Trophoblast cell (in vitro differentiated cells and primary cell): ENCODE measurements around the gene PPP1R9A.

Experiments used
- DNase-seq, 2 donors: peaks; one replicate each; pipeline ENCODE4 v3.0.0-alpha.2; 2016
- H2AFZ ChIP-seq: 2 replicates; pipeline ENCODE4 v1.6.1; 2013; ENCODE audit warnings: low read length, moderate library complexity, mild to moderate bottlenecking; ENCODE audit not compliant: insufficient read depth, poor library complexity
- H2AK5ac ChIP-seq: 2 replicates; pipeline ENCODE4 v1.6.1; 2013; ENCODE audit warnings: mild to moderate bottlenecking, low read length
- H2BK120ac ChIP-seq: 2 replicates; pipeline ENCODE4 v1.6.1; 2013; ENCODE audit warnings: low read length, mild to moderate bottlenecking, moderate library complexity; ENCODE audit not compliant: insufficient read depth, poor library complexity
- H2BK12ac ChIP-seq: 2 replicates; pipeline ENCODE4 v1.6.1; 2013; ENCODE audit warnings: mild to moderate bottlenecking, low read length, moderate library complexity
- H2BK5ac ChIP-seq: 2 replicates; pipeline ENCODE4 v1.6.1; 2013; ENCODE audit warnings: low read length, low read depth, moderate library complexity, mild to moderate bottlenecking; ENCODE audit not compliant: poor library complexity
- H3K14ac ChIP-seq: 2 replicates; pipeline ENCODE4 v1.6.1; 2013; ENCODE audit warnings: mild to moderate bottlenecking, low read length
- H3K18ac ChIP-seq: 2 replicates; pipeline ENCODE4 v1.6.1; 2013; ENCODE audit warnings: mild to moderate bottlenecking, low read length
- H3K23ac ChIP-seq: 2 replicates; pipeline ENCODE4 v1.6.1; 2013; ENCODE audit warnings: low read length
- H3K27ac ChIP-seq: 2 replicates; pipeline ENCODE4 v1.5.1; 2013; ENCODE audit warnings: low read depth, mild to moderate bottlenecking, inconsistent platforms, low read length, moderate library complexity
- H3K27me3 ChIP-seq: 2 replicates; pipeline ENCODE4 v1.6.1; 2013; ENCODE audit warnings: inconsistent platforms, mild to moderate bottlenecking, low read length, moderate library complexity; ENCODE audit not compliant: insufficient read depth
- H3K36me3 ChIP-seq, 2 experiments: 1 replicate in 1 of 2; 2 replicates in 1 of 2; pipeline ENCODE4 v1.6.1; 2013; ENCODE audit warnings: low read length in 2 of 2, mild to moderate bottlenecking in 2 of 2, moderate library complexity in 1 of 2; ENCODE audit not compliant: insufficient read depth in 2 of 2, control insufficient read depth in 1 of 2
- H3K4ac ChIP-seq: 2 replicates; pipeline ENCODE4 v1.6.1; 2013; ENCODE audit warnings: low read depth, mild to moderate bottlenecking, low read length, moderate library complexity
- H3K4me1 ChIP-seq, 2 experiments: 1 replicate in 1 of 2; 2 replicates in 1 of 2; pipeline ENCODE4 v1.6.1; 2013; ENCODE audit warnings: low read length in 2 of 2, mild to moderate bottlenecking in 2 of 2, moderate library complexity in 1 of 2; ENCODE audit not compliant: insufficient read depth in 2 of 2, control insufficient read depth in 1 of 2
- H3K4me2 ChIP-seq: 2 replicates; pipeline ENCODE4 v1.6.1; 2013; ENCODE audit warnings: inconsistent platforms, mild to moderate bottlenecking, low read length, moderate library complexity
- H3K4me3 ChIP-seq: 2 replicates; pipeline ENCODE4 v1.5.1; 2013; ENCODE audit warnings: mild to moderate bottlenecking, low read depth, low read length, inconsistent platforms
- H3K79me1 ChIP-seq: one replicate; pipeline ENCODE4 v1.6.1; 2013; ENCODE audit warnings: low read length
- H3K79me2 ChIP-seq: 2 replicates; pipeline ENCODE4 v1.6.1; 2013; ENCODE audit warnings: low read length, mild to moderate bottlenecking; ENCODE audit not compliant: control insufficient read depth, insufficient read depth, poor library complexity
- H3K9ac ChIP-seq: 2 replicates; pipeline ENCODE4 v1.6.1; 2013; ENCODE audit warnings: mild to moderate bottlenecking, low read length
- H3K9me3 ChIP-seq: 2 replicates; pipeline ENCODE4 v1.6.1; 2013; ENCODE audit warnings: low read depth, mild to moderate bottlenecking, control low read depth, inconsistent platforms, low read length; ENCODE audit not compliant: insufficient read depth
- H4K12ac ChIP-seq: 2 replicates; pipeline ENCODE4 v1.6.1; 2013; ENCODE audit warnings: low read depth, mild to moderate bottlenecking, low read length, moderate library complexity
- H4K8ac ChIP-seq: 2 replicates; pipeline ENCODE4 v1.6.1; 2013; ENCODE audit warnings: low read depth, mild to moderate bottlenecking, low read length, moderate library complexity
- H4K91ac ChIP-seq: one replicate; pipeline ENCODE4 v1.6.1; 2013; ENCODE audit warnings: low read depth, mild to moderate bottlenecking, low read length, moderate library complexity
- WGBS: extraction: QIAGEN DNeasy Blood & Tissue Kit; methylation state at CpG from one replicate; pipeline ENCODE4 v1.1.7; 2013; ENCODE audit warnings: missing lambda C conversion rate; ENCODE audit not compliant: insufficient read length, insufficient coverage; ENCODE audit errors: extremely low coverage; 5-methylcytosine and 5-hydroxymethylcytosine counted together

PPP1R9A gene

DNA sequence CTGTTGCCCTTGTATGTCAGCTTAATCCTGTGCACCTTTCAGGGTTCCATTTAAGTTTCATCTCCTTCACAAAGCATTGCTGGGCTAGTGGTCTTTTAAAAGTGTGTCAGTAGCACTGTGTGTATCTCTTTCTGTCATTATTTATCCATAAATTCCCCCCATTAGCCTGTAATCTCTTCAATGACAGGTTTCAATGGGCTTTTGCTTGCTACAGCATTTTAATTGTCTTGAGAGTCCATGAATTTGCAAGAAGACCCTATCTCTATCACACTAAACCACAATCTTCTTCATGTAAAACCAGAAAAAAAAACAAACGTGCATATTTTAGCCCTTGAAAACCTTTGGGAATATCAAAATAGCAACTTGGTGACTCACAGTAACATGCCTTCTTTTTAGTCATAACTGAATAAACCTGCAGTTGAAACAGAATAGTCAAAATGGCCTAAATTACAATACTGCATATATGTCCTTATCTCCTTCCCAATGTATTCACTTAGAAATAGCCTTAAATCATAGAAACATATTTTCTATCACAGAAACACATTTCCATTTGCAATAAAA lies 298.4 kb downstream of the PPP1R9A start:
- Histone ChIP-seq H2AFZ (no peak overlapping the region), H2BK12ac (no peak overlapping the region), H3K23ac (no peak overlapping the region), H2BK5ac (no peak overlapping the region), H3K18ac (no peak overlapping the region), H4K12ac (no peak overlapping the region), H3K79me1 (no peaks in the 10 kb centered on the region), H3K4me2 (no peak overlapping the region), H3K36me3 (no peaks in the 10 kb centered on the region), H3K9ac (no peak overlapping the region), H3K14ac (no peak overlapping the region), H3K79me2 (no peaks in the 10 kb centered on the region), H3K4ac (no peak overlapping the region), H3K27me3 (no peaks in the 10 kb centered on the region), H2AK5ac (no peak overlapping the region), H4K91ac (no peak overlapping the region), H3K27ac (no peak overlapping the region), H3K4me1 (no peaks in the 10 kb centered on the region), H4K8ac (no peak overlapping the region), H3K9me3 (peaks cover 4% of the 10 kb centered on the region), H2BK120ac (no peak overlapping the region), H3K4me3 (no peak overlapping the region)
- peak in 1 of 2 donors; percentile 76 for DNase-seq
- no CpG with 5 or more reads among the region's 1 CpG for WGBS

DNA sequence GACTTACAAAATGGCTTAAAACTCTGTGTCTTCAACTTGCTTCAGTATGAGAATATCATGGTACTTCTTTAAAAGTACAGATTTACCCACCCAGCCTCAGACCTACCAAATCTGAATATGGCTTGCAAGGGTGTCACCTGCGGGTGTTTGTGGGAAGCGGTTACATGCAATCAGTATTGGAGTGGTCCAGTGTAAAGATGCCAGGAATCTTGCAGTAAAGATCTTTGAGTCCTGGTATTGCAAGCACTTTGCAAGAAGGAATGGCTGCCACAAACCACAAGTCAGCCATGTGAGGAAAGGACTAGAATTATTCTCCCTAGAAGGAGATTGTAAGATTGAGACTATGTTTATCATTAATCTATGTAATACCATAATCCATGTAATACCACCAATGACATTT lies 301.9 kb downstream of the PPP1R9A start:
- H4K8ac ChIP-seq = no peak overlapping the region
- H2BK12ac ChIP-seq = no peak overlapping the region
- H3K27me3 ChIP-seq = no peaks in the 10 kb centered on the region
- H3K4me3 ChIP-seq = no peak overlapping the region
- no peak overlapping the region for H4K12ac ChIP-seq
- no peak overlapping the region for H3K9ac ChIP-seq
- H3K18ac ChIP-seq = no peak overlapping the region
- DNase-seq = peak; percentile 51 to 79
- no peak overlapping the region for H2AK5ac ChIP-seq
- H2AFZ ChIP-seq = no peak overlapping the region
- no peak overlapping the region for H3K27ac ChIP-seq
- no peak overlapping the region for H2BK5ac ChIP-seq
- WGBS = no CpG with 5 or more reads among the region's 2 CpGs
- H3K14ac ChIP-seq = no peak overlapping the region
- H3K23ac ChIP-seq = no peak overlapping the region
- no peak overlapping the region for H3K4me2 ChIP-seq
- no peaks in the 10 kb centered on the region for H3K79me1 ChIP-seq
- H4K91ac ChIP-seq = no peak overlapping the region
- no peak overlapping the region for H3K4ac ChIP-seq
- no peak overlapping the region for H2BK120ac ChIP-seq
- peaks cover 4% of the 10 kb centered on the region for H3K9me3 ChIP-seq
- no peaks in the 10 kb centered on the region for H3K4me1 ChIP-seq
- no peaks in the 10 kb centered on the region for H3K36me3 ChIP-seq
- no peaks in the 10 kb centered on the region for H3K79me2 ChIP-seq

- no peaks in the 10 kb centered on the region for H3K27me3 ChIP-seq
- H3K27ac ChIP-seq = no peak overlapping the region
- no peak overlapping the region for H3K4ac ChIP-seq
- H3K9me3 ChIP-seq = peaks cover under 1% of the 10 kb centered on the region
- no peak overlapping the region for H3K23ac ChIP-seq
- H3K79me2 ChIP-seq = no peaks in the 10 kb centered on the region
- no peak for DNase-seq
- H3K79me1 ChIP-seq = no peaks in the 10 kb centered on the region
- H3K4me2 ChIP-seq = no peak overlapping the region
- H4K8ac ChIP-seq = no peak overlapping the region
- H3K9ac ChIP-seq = no peak overlapping the region
- H2BK5ac ChIP-seq = no peak overlapping the region
- no peak overlapping the region for H3K4me3 ChIP-seq
- H3K4me1 ChIP-seq = no peaks in the 10 kb centered on the region
- no CpG with 5 or more reads among the region's 2 CpGs for WGBS
- H4K12ac ChIP-seq = no peak overlapping the region
- no peak overlapping the region for H3K18ac ChIP-seq
- no peak overlapping the region for H4K91ac ChIP-seq
- no peaks in the 10 kb centered on the region for H3K36me3 ChIP-seq
- H2AK5ac ChIP-seq = no peak overlapping the region
- no peak overlapping the region for H2BK12ac ChIP-seq
- H2BK120ac ChIP-seq = no peak overlapping the region
- no peak overlapping the region for H2AFZ ChIP-seq
- no peak overlapping the region for H3K14ac ChIP-seq
These were observed 302.4 kb downstream of the PPP1R9A start for GRCh38 chr7:95209788-95210187.

GRCh38 chr7:95213148-95213547 lies 305.8 kb downstream of the PPP1R9A start:
- Histone ChIP-seq H3K23ac (no peak overlapping the region), H2BK120ac (no peak overlapping the region), H3K14ac (no peak overlapping the region), H2AFZ (no peak overlapping the region), H2AK5ac (no peak overlapping the region), H3K4me3 (no peak overlapping the region), H3K9me3 (no peaks in the 10 kb centered on the region), H4K12ac (no peak overlapping the region), H4K8ac (no peak overlapping the region), H4K91ac (no peak overlapping the region), H3K4me2 (no peak overlapping the region), H3K79me2 (no peaks in the 10 kb centered on the region), H3K27me3 (no peaks in the 10 kb centered on the region), H3K18ac (no peak overlapping the region), H3K36me3 (no peaks in the 10 kb centered on the region), H3K4me1 (no peaks in the 10 kb centered on the region), H3K9ac (no peak overlapping the region), H2BK5ac (no peak overlapping the region), H3K79me1 (no peaks in the 10 kb centered on the region), H3K4ac (no peak overlapping the region), H2BK12ac (no peak overlapping the region), H3K27ac (no peak overlapping the region)
- no CpG with 5 or more reads among the region's 2 CpGs for WGBS
- DNase-seq = peak; percentile 78 to 97
